Mucosa of stomach (tissue), 1 donor: Measurements from ENCODE around the gene OR6C6.
"Not testable (repeated sequence)": the region's sequence is repeated elsewhere in the genome, so short reads cannot be mapped to it uniquely, and the experiment has no call there.

Source experiments
- H3K27me3 ChIP-seq: one replicate; pipeline ENCODE4 v1.7.0; 2013; ENCODE audit warnings: mild to moderate bottlenecking, low read length; ENCODE audit not compliant: control insufficient read depth, insufficient read depth
- H3K36me3 ChIP-seq: one replicate; pipeline ENCODE4 v1.7.0; 2013; ENCODE audit warnings: low read length; ENCODE audit not compliant: control insufficient read depth, insufficient read depth
- H3K4me1 ChIP-seq: one replicate; pipeline ENCODE4 v1.7.0; 2013; ENCODE audit warnings: mild to moderate bottlenecking, low read length; ENCODE audit not compliant: control insufficient read depth, insufficient read depth
- H3K4me3 ChIP-seq: one replicate; pipeline ENCODE4 v1.7.0; 2013; ENCODE audit warnings: low read length
- H3K9ac ChIP-seq: one replicate; pipeline ENCODE4 v1.7.0; 2013; ENCODE audit warnings: mild to moderate bottlenecking, low read length, moderate library complexity
- H3K9me3 ChIP-seq: one replicate; pipeline ENCODE4 v1.7.0; 2013; ENCODE audit warnings: mild to moderate bottlenecking, low read length, moderate library complexity; ENCODE audit not compliant: control insufficient read depth
- donor health status: Pancreatic carcinoma.

The OR6C6 gene

GRCh38 chr12:55296469-55296868 is at the start of gene OR6C6:
Gene OR6C6 (minus strand): TSS chr12:55296569. CDS start chr12:55295232, 1,337 bp downstream.
- H3K4me1 ChIP-seq, result no peaks in the 10 kb centered on the region
- no peak within 1 kb of the TSS for H3K9ac ChIP-seq
- H3K9me3 ChIP-seq, result no peaks in the 10 kb centered on the region
- H3K36me3 ChIP-seq, result no peaks in the 10 kb centered on the region
- no peaks in the 10 kb centered on the region for H3K27me3 ChIP-seq
- no peak within 1 kb of the TSS for H3K4me3 ChIP-seq

GRCh38 chr12:55336002-55336401 is 39.6 kb upstream of the OR6C6 start:
- no peaks in the 10 kb centered on the region for H3K36me3 ChIP-seq

GRCh38 chr12:55330446-55330845 is 34.1 kb upstream of the OR6C6 start, which contains the start of gene OR6C3:
Gene OR6C3 (plus strand): TSS chr12:55330746. CDS start chr12:55331701, 955 bp downstream.
- H3K9ac ChIP-seq, result no peak within 1 kb of the TSS
- H3K9me3 ChIP-seq, result no peaks in the 10 kb centered on the region
- no peaks in the 10 kb centered on the region for H3K4me1 ChIP-seq
- no peak within 1 kb of the TSS for H3K4me3 ChIP-seq
- H3K27me3 ChIP-seq, result no peaks in the 10 kb centered on the region
- H3K36me3 ChIP-seq, result no peaks in the 10 kb centered on the region

More at GRCh38 chr12:55336002-55336401, 39.6 kb upstream of the OR6C6 start:
- H3K4me3 ChIP-seq, result no peak overlapping the region
- H3K27me3 ChIP-seq, result no peaks in the 10 kb centered on the region
- H3K4me1 ChIP-seq, result no peaks in the 10 kb centered on the region
- H3K9ac ChIP-seq, result no peak overlapping the region
- no peaks in the 10 kb centered on the region for H3K9me3 ChIP-seq

- not testable (repeated sequence) for H3K36me3 ChIP-seq, H3K9me3 ChIP-seq, H3K4me3 ChIP-seq, H3K4me1 ChIP-seq, H3K9ac ChIP-seq, H3K27me3 ChIP-seq
Measured at GRCh38 chr12:55325801-55326200, 29.4 kb upstream of the OR6C6 start.

- no peak overlapping the region for H3K4me3 ChIP-seq
- no peaks in the 10 kb centered on the region for H3K9me3 ChIP-seq
- no peaks in the 10 kb centered on the region for H3K36me3 ChIP-seq
- no peak overlapping the region for H3K9ac ChIP-seq
- H3K4me1 ChIP-seq, result no peaks in the 10 kb centered on the region
- H3K27me3 ChIP-seq, result no peaks in the 10 kb centered on the region
Measured at GRCh38 chr12:55320201-55320600, 23.8 kb upstream of the OR6C6 start.

GRCh38 chr12:55314043-55314442 is 17.7 kb upstream of the OR6C6 start, which contains the start of gene OR6C1:
Gene OR6C1 (plus strand): TSS chr12:55314343. CDS start chr12:55320600, 6,257 bp downstream.
- H3K9me3 ChIP-seq, result no peaks in the 10 kb centered on the region
- H3K27me3 ChIP-seq, result no peaks in the 10 kb centered on the region
- H3K36me3 ChIP-seq, result no peaks in the 10 kb centered on the region
- H3K9ac ChIP-seq, result no peak within 1 kb of the TSS
- H3K4me3 ChIP-seq, result no peak within 1 kb of the TSS
- no peaks in the 10 kb centered on the region for H3K4me1 ChIP-seq

- Histone ChIP-seq H3K9me3 (no peaks in the 10 kb centered on the region), H3K27me3 (no peaks in the 10 kb centered on the region), H3K4me3 (no peak overlapping the region), H3K9ac (no peak overlapping the region), H3K36me3 (no peaks in the 10 kb centered on the region), H3K4me1 (no peaks in the 10 kb centered on the region)
Measured at GRCh38 chr12:55289999-55290398, 6.4 kb downstream of the OR6C6 start.

- Histone ChIP-seq H3K27me3 (no peaks in the 10 kb centered on the region), H3K36me3 (no peaks in the 10 kb centered on the region), H3K4me1 (no peaks in the 10 kb centered on the region), H3K4me3 (no peak overlapping the region), H3K9me3 (no peaks in the 10 kb centered on the region), H3K9ac (no peak overlapping the region)
Measured at GRCh38 chr12:55280991-55281390, 15.4 kb downstream of the OR6C6 start.

- no peaks in the 10 kb centered on the region for H3K4me1 ChIP-seq
- H3K4me3 ChIP-seq, result no peak overlapping the region
- H3K9ac ChIP-seq, result no peak overlapping the region
- H3K27me3 ChIP-seq, result no peaks in the 10 kb centered on the region
- H3K9me3 ChIP-seq, result no peaks in the 10 kb centered on the region
- no peaks in the 10 kb centered on the region for H3K36me3 ChIP-seq
Measured at GRCh38 chr12:55258303-55258702, 38.1 kb downstream of the OR6C6 start.

GRCh38 chr12:55256831-55257230 is 39.5 kb downstream of the OR6C6 start:
- Histone ChIP-seq H3K4me3 (no peak overlapping the region), H3K27me3 (no peaks in the 10 kb centered on the region), H3K9me3 (no peaks in the 10 kb centered on the region), H3K36me3 (no peaks in the 10 kb centered on the region), H3K9ac (no peak overlapping the region), H3K4me1 (no peaks in the 10 kb centered on the region)

- Histone ChIP-seq H3K36me3 (no peaks in the 10 kb centered on the region), H3K9me3 (no peaks in the 10 kb centered on the region), H3K4me1 (no peaks in the 10 kb centered on the region), H3K4me3 (no peak overlapping the region), H3K9ac (no peak overlapping the region), H3K27me3 (no peaks in the 10 kb centered on the region)
Measured at GRCh38 chr12:55253281-55253680, 43.1 kb downstream of the OR6C6 start.

GRCh38 chr12:55250944-55251343 is 45.4 kb downstream of the OR6C6 start:
- H3K4me3 ChIP-seq, result no peak overlapping the region
- no peaks in the 10 kb centered on the region for H3K9me3 ChIP-seq
- no peak overlapping the region for H3K9ac ChIP-seq
- no peaks in the 10 kb centered on the region for H3K36me3 ChIP-seq
- no peaks in the 10 kb centered on the region for H3K4me1 ChIP-seq
- H3K27me3 ChIP-seq, result no peaks in the 10 kb centered on the region

GRCh38 chr12:55246159-55246558 is 50.2 kb downstream of the OR6C6 start:
- H3K4me1 ChIP-seq, result no peaks in the 10 kb centered on the region
- no peak overlapping the region for H3K4me3 ChIP-seq
- no peak overlapping the region for H3K9ac ChIP-seq
- H3K27me3 ChIP-seq, result no peaks in the 10 kb centered on the region
- no peaks in the 10 kb centered on the region for H3K36me3 ChIP-seq
- no peaks in the 10 kb centered on the region for H3K9me3 ChIP-seq
